ENCODE measurements around the gene IL12A. TPM values are rescaled to one million over a fixed set of nuclear protein-coding genes. Genes with fewer than 3 reads are reported as not detected.

Gene IL12A
- total RNA-seq, 4 donors from 2014 or later = 0.73 TPM; not detected in 3

DNA sequence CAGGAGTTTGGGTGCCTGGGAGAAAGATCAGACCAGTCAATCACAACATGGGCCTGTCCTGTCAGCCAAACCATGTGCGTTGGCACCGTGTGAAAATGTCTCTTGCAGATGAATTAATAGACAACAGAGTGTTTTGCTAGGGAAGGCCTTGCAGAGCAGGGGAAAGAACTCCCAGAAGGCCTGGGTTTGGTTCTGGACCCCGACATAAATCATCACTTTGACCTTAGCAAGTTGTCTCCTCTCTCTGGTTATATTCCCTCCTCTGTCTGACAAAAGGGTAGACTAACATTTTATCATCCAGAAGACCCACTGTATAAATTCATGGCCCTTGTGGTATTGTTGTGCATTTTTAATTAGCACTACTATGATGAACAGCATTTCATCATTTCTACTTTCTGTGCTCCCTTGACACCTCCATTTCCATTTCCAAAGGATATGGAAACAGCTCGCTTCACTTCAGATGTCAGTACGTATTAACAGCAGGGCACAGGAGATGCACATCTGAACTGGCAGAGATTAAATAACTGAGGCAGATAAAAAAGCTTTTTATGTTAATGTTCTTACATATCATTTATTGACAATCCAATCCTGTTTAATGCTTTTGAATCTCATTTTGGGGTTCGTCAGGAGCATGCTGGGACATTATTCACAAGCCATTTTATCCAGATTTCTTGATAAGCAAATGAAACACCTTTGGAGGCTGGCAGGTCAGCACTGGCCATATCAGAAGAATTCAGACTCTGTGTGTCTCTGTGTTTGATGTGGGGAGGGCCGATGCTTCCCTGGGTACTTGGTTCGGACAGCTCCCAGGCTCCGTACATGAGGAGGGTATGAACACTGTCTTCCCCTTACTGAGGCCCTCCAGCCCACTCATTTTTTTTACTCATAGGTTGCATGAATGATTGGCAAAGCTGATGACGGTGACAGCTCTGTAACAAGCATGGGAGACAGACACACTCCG, 28.2 kb upstream of the IL12A start:
- no peak for DNase-seq
- H3K27me3 ChIP-seq = no peaks in the 10 kb centered on the region
- no peaks in the 10 kb centered on the region for H3K4me1 ChIP-seq
- no peaks in the 10 kb centered on the region for H3K9me3 ChIP-seq
- no peak overlapping the region for H3K27ac ChIP-seq
- intact Hi-C loops (cut with DNase I; ENCODE audit: low total_unique reads) = no loop called here
- H3K36me3 ChIP-seq = no peaks in the 10 kb centered on the region
- TF ChIP-seq POLR2A (IDR thresholded peaks at IDR 0.05) (no peak), CTCF (IDR thresholded peaks at IDR 0.05) (no peak)
- H3K4me3 ChIP-seq = no peak overlapping the region

DNA sequence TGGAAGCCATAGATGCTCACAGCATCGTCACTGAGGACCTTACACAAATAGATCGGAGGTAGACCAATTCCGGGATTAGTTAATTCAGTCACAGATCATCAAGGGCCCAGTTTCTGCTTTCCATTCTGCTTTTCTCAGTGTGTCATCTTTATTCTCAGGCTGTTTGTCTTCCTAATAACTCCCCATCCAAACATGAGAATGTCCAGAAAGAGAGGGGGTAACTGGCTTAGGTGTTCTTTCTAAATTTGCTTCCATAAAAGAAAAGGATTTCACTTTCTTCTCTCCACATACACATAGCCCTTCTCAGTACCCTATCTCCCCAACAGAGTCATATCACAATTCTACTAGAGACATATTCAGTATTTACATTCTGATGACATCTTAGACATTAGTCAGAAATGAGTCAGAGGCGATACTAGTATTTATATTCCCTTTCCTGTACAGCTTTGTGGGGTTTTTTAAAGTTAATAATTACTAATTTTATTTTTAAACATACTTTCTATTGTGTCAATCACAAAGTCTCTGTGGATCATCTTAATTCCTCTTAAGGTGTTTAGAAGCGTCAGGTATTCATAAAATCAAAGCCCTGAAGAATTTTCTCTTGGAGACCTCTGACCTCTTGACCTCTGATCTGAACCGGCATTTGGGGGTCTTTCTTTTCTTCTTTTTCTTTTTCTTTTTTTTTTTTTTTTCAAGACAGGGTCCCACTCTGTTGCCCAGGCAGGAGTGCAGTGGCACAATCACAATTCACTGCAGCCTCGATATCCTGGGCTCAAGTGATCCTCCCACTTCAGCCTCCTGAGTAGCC, 24.3 kb upstream of the IL12A start:
- Histone ChIP-seq H3K27me3 (no peaks in the 10 kb centered on the region), H3K27ac (no peak overlapping the region), H3K4me1 (no peaks in the 10 kb centered on the region), H3K36me3 (no peaks in the 10 kb centered on the region), H3K9me3 (no peaks in the 10 kb centered on the region), H3K4me3 (no peak overlapping the region)
- intact Hi-C loops (cut with DNase I; ENCODE audit: low total_unique reads) = no loop called here
- DNase-seq = no peak
- TF ChIP-seq CTCF (IDR thresholded peaks at IDR 0.05) (no peak), POLR2A (IDR thresholded peaks at IDR 0.05) (no peak)

- no peak overlapping the region for H3K27ac ChIP-seq
- no peak for DNase-seq
- no peaks in the 10 kb centered on the region for H3K4me1 ChIP-seq
These were observed 17.3 kb upstream of the IL12A start for GRCh38 chr3:159971311-159971710.

GRCh38 chr3:159977295-159977694, 11.3 kb upstream of the IL12A start:
- Histone ChIP-seq H3K27me3 (no peaks in the 10 kb centered on the region), H3K36me3 (no peaks in the 10 kb centered on the region), H3K9me3 (no peaks in the 10 kb centered on the region), H3K27ac (no peak overlapping the region), H3K4me1 (no peaks in the 10 kb centered on the region), H3K4me3 (no peak overlapping the region)
- DNase-seq = no peak
- intact Hi-C loops (cut with DNase I; ENCODE audit: low total_unique reads) = no loop called here
- TF ChIP-seq CTCF (IDR thresholded peaks at IDR 0.05) (no peak), POLR2A (IDR thresholded peaks at IDR 0.05) (no peak)

More at GRCh38 chr3:159971311-159971710, 17.3 kb upstream of the IL12A start:
- intact Hi-C loops (cut with DNase I; ENCODE audit: low total_unique reads) = no loop called here
- Histone ChIP-seq H3K4me3 (no peak overlapping the region), H3K27me3 (no peaks in the 10 kb centered on the region), H3K36me3 (no peaks in the 10 kb centered on the region), H3K9me3 (no peaks in the 10 kb centered on the region)
- TF ChIP-seq CTCF (IDR thresholded peaks at IDR 0.05) (no peak), POLR2A (IDR thresholded peaks at IDR 0.05) (no peak)

DNA sequence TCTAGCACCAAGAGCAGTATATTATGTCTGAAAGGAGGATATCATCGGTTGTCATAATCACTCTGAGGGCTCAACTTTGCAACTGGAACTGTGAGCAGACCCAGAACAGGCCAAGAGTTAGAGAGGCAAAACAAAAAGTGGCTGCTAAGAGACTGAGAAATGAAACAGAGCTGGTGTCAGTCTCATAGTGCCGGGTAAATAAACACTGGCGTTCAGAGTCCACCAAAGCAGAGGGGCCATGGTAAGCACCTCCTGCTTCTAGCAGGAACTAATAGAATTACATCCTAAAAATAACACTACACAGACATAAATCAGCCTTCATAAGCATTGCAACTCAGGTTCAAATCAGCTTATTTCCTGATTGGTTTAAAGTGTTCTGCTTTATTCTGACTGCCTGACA, 10.3 kb upstream of the IL12A start:
- intact Hi-C loops (cut with DNase I; ENCODE audit: low total_unique reads) = no loop called here
- no peak for TF ChIP-seq CTCF (IDR thresholded peaks at IDR 0.05)
- no peaks in the 10 kb centered on the region for H3K27me3 ChIP-seq
- no peak overlapping the region for H3K27ac ChIP-seq
- DNase-seq = no peak
- H3K9me3 ChIP-seq = no peaks in the 10 kb centered on the region
- H3K36me3 ChIP-seq = no peaks in the 10 kb centered on the region
- H3K4me1 ChIP-seq = no peaks in the 10 kb centered on the region
- H3K4me3 ChIP-seq = no peak overlapping the region
